HG03025 (cell line): ENCODE results near the gene SAG.

ENCODE experiments used
- ATAC-seq: cut with Tn5 transposase; IDR thresholded peaks from one replicate; pipeline ENCODE4 v1.9.1; 2021; ENCODE audit warnings: mild to moderate bottlenecking, moderate library complexity; ENCODE audit not compliant: unreplicated experiment, low FRiP score

The SAG gene

GRCh38 chr2:233353769-233354499 lies 46.3 kb downstream of the SAG start, which contains the start of gene DGKD:
TSS of gene DGKD (plus strand) at chr2:233354494. CDS start at chr2:233354519, 25 bp downstream.
- peak; percentile 54 for ATAC-seq

GRCh38 chr2:233354500-233354924 lies 46.9 kb downstream of the SAG start:
- ATAC-seq: peak; percentile 45

- ATAC-seq: no peak
Measured at GRCh38 chr2:233354971-233355574, 47.5 kb downstream of the SAG start.

- ATAC-seq: no peak
Measured at GRCh38 chr2:233355916-233356315, 48.3 kb downstream of the SAG start.

GRCh38 chr2:233356546-233357308 lies 49.1 kb downstream of the SAG start:
- no peak for ATAC-seq

- no peak for ATAC-seq
Measured at GRCh38 chr2:233358335-233358734, 50.7 kb downstream of the SAG start.

- no peak for ATAC-seq
Measured at GRCh38 chr2:233358947-233359346, 51.3 kb downstream of the SAG start.

- ATAC-seq: no peak
Measured at GRCh38 chr2:233359823-233360222, 52.2 kb downstream of the SAG start.

GRCh38 chr2:233360771-233361176 lies 53.2 kb downstream of the SAG start:
- no peak for ATAC-seq

GRCh38 chr2:233361297-233361696 lies 53.7 kb downstream of the SAG start:
- ATAC-seq: no peak

GRCh38 chr2:233362742-233363141 lies 55.1 kb downstream of the SAG start:
- ATAC-seq: no peak

GRCh38 chr2:233363744-233364235 lies 56.2 kb downstream of the SAG start:
- ATAC-seq: no peak

- ATAC-seq: no peak
Measured at GRCh38 chr2:233365861-233366520, 58.4 kb downstream of the SAG start.

- ATAC-seq: no peak
Measured at GRCh38 chr2:233367586-233367985, 60.0 kb downstream of the SAG start.

- ATAC-seq: no peak
Measured at GRCh38 chr2:233368756-233369155, 61.1 kb downstream of the SAG start.

- no peak for ATAC-seq
Measured at GRCh38 chr2:233369462-233369861, 61.8 kb downstream of the SAG start.

- ATAC-seq: no peak
Measured at GRCh38 chr2:233369897-233370685, 62.5 kb downstream of the SAG start.

GRCh38 chr2:233371641-233372040 lies 64.0 kb downstream of the SAG start:
- ATAC-seq: no peak

- ATAC-seq: no peak
Measured at GRCh38 chr2:233372855-233373254, 65.2 kb downstream of the SAG start.

GRCh38 chr2:233373316-233373715 lies 65.7 kb downstream of the SAG start:
- no peak for ATAC-seq
